22Rv1 (cell line): Measurements from ENCODE around the gene NHLH1.

Source experiments
- CTCF ChIP-seq: fragments of 450-650 bp; IDR thresholded peaks from 2 replicates; pipeline ENCODE4 v1.5.1; 2017; ENCODE audit warnings: mild to moderate bottlenecking
- ZFX ChIP-seq: fragments of 450-650 bp; IDR thresholded peaks from 2 replicates; pipeline ENCODE4 v1.6.1; 2017; ENCODE audit warnings: antibody characterized with exemption, borderline replicate concordance

GRCh38 chr1:160399544-160400222, 32.8 kb downstream of the NHLH1 start:
- TF ChIP-seq CTCF (no peak), ZFX (no peak)
